NCI-H1436 treated with DMSO at 0.1 percent for 48 hours (cell line): ENCODE results near the gene SPRY1.

Source experiments
- DNase-seq: peaks from one replicate; lab custom pipeline; 2025; lab: John Stamatoyannopoulos, UW

SPRY1 gene

GRCh38 chr4:123379392-123379791 is 17.2 kb upstream of the SPRY1 start:
- DNase-seq, result no peak

DNA sequence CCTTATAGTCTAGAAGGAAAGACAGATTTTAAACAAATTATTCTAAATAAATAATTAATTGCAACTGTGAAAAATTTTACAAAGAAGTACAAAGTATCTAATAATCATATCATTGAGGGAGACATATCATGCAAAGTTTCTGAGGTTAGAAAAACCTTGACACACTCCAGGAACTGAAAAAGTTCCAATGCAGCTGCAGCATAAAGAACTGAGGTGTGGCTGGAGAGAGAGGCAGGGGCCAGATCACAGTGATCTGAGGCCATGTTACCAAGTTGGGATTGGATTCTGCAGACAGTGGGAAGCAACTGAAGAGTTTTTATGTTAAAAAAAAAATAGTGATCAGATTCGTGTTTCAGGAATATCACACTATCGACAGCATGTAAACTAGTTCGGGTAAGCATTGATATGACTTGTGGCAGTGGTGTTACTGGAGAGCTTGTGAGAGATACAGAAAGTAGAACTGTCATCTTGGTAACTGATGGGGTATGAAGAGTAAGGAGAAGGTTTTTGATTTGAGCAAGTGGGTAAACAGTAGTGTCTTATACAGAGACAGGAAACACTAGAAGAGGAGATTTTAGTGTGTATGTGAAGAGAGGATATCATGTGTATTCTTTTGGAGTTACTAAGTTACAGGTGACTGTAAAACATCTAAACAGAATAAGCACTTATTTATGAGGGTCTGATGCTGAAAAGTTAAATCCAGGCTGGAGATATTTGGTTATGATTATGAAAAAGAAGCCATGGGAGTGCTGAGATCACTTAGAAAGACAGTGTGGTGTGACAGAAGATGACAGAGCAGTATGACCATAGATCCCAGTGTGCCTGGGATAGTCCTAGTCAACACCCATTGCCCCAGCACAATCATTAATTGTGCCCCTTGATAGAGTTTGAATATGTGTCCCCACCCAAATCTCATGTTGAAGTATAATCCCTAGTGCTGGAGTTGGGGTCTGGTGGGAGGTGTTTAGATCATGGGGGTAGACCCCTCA is 15.6 kb upstream of the SPRY1 start:
- no peak for DNase-seq

- no peak for DNase-seq
Observed at GRCh38 chr4:123381996-123382395, 14.6 kb upstream of the SPRY1 start.

DNA sequence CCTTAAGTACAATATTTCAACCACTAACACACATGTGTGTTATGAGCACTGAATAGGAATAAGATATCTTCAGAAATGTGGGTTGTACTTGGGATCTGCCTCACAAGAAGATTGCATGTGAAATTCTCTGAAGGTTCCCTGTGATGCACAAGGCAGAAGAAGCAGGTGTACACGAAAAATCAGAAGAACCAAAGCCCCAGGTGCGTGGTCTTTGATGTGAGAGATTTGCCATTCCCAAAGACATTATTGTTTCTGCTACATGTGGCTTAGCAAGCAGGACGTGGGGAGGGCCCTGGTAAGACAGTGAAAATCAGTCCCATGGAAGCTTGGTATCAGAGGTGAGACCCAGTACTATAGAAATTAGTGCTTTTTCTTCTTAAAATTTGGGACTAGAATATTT is 13.0 kb upstream of the SPRY1 start:
- no peak for DNase-seq

DNA sequence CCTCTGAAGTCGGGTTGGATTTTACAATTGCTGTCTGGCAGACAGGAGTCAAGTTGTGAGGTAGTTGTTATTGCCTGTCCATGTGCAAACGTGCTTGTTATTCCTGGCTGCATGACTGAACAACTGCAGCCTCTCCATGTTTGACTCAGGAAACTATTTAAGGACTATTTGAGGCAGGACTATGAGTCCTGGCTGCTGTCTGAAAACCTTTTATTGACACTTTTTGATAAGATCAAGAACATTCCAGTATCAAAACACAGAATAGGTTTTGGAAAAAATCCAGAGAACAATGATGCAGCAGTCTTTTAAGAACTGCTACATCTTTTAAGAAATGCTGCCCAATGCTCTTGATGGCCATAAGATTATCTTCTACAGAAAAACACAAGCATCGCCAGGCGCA is 10.0 kb upstream of the SPRY1 start:
- DNase-seq, result no peak

GRCh38 chr4:123390846-123391456 is 5.6 kb upstream of the SPRY1 start:
- no peak for DNase-seq

DNA sequence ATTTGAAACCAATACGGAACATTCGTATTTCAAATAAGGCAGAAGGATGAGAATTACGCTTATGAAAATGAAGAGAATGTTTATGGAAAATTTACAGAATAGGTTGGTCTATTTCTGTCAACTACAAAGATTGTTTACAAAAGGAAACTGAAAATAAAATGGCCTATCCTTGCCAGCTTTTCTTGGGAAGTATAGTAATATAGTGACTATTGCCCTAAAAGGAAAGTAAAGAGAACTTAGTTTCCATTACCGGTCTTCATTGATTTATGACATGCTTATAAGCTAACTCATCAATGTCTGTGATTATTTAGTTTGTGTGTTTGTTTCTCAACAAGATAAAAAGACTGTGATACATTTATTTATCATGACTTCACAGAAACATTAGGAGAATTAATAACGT is 2.9 kb upstream of the SPRY1 start:
- no peak for DNase-seq

- DNase-seq, result no peak
Observed at GRCh38 chr4:123397144-123398065, 810 bp downstream of the SPRY1 start.

DNA sequence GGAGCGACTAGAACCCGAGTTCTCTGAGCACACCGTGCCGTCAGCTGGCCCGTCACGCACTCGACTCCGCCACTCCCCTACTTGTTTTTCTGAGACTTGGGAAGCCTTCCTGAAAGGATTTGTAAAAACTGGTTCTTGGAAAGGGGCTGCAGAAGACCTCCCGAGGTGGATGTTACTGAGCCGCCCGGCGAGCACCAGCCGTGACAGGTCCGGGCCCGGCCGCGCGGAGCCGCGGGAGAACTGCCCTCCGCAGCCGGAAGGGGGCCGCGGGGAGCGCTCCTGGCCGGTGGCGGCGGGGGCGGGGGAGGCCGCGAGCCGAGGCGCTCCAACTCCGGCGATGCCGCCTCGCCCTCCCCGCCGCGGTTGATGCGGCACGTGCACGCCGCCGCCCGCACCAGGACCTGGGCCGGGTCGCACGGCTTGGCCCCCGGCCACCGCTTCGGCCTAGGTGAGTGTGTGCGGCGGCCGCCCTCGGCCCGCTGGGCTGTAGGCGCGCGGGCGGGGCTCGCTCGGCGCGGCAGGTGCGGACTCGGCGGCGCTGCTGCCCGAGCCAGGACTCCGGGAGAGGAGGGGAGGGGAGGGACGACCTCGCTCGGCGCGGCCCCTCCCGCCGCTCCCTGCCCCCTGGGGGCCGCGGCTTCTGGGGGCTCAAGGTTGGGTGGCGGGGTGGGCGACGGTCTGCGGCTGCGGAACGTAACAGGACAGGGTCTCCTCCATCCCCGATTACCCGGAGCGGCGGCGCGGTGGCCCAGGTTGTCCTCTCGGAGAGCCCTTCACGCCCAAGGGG is 1.7 kb downstream of the SPRY1 start:
- DNase-seq, result no peak

DNA sequence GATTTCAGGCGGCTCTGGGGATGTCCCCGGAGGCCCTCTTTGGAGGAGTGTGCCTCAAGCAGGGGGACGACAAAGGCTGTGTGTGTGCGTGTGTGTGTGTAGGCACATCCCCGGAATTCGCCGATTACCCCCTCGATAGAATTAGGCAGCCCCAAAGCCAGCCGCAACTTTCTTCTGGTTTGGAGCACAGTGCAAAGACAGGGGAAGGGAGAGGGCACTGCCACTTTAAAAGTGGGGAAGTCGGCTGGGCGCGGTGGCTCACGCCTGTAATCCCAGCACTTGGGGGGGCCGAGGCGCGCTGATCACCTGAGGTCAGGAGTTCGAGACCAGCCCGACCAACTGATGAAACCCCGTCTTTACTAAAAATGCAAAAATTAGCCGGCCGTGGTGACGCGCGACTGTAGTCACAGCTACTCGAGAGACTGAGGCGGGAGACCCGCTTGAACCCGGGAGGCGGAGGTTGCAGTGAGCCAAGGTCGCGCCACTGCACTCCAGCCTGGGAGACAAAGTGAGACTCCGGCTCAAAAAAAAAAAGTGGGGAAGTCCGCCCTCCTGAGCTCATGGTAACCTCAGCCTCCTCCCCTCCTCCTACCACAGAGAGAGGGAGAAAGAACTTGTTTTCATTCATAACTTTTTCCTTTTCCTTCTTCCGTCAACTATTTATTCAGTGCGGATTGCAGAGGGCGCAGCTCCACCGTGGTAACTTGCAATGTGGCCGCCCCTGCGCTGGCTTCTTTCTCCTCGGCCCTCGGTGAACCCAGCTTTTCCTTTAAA is 2.4 kb downstream of the SPRY1 start:
- DNase-seq, result no peak

GRCh38 chr4:123399627-123400358 is 3.2 kb downstream of the SPRY1 start:
- no peak for DNase-seq

DNA sequence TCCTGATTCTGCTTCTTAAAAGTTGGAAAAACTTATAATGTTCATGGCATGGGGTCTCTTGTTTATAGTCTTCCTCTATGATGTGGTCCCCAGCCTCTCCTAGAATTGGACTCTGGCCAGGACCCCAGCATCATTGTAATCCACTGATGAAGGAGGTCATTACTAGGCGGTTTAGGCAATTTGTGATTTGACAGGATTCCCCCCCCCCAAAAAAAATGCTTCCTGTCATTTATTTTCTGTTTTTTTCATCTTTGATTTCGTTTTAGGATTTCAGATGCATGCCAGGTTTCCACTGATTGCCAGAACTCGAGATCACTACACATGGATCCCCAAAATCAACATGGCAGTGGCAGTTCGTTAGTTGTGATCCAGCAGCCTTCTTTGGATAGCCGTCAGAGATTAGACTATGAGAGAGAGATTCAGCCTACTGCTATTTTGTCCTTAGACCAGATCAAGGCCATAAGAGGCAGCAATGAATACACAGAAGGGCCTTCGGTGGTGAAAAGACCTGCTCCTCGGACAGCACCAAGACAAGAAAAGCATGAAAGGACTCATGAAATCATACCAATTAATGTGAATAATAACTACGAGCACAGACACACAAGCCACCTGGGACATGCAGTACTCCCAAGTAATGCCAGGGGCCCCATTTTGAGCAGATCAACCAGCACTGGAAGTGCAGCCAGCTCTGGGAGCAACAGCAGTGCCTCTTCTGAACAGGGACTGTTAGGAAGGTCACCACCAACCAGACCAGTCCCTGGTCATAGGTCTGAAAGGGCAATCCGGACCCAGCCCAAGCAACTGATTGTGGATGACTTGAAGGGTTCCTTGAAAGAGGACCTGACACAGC is 4.9 kb downstream of the SPRY1 start:
- no peak for DNase-seq

DNA sequence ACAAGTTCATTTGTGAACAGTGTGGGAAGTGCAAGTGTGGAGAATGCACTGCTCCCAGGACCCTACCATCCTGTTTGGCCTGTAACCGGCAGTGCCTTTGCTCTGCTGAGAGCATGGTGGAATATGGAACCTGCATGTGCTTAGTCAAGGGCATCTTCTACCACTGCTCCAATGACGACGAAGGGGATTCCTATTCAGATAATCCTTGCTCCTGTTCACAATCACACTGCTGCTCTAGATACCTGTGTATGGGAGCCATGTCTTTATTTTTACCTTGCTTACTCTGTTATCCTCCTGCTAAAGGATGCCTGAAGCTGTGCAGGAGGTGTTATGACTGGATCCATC is 5.5 kb downstream of the SPRY1 start:
- no peak for DNase-seq

DNA sequence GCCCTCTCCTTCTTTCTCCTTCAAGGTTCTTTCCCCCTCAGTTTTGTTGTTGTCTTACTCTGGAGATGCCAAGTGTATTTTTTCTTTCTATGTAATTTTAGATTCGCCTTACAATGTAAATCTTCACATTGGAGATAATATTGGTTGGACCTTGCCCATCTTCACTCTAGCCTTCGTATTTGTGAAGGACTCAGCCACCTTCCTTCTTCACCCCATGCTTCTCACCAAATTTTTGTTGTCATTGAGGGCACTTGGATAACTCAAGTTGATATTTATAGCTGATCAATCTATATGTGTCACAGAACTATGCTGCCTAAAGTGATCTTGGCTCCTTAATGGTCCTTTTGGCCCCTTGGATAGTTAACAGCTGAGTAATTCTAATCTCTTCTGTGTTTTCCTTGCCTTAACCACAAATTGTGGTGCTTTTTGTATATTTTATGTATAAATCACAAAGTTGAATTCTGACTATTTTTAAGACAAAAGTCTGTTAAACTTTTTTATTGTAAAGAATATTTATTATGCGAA is 6.5 kb downstream of the SPRY1 start:
- DNase-seq, result no peak

- DNase-seq, result no peak
Observed at GRCh38 chr4:123404533-123404932, 7.9 kb downstream of the SPRY1 start.

DNA sequence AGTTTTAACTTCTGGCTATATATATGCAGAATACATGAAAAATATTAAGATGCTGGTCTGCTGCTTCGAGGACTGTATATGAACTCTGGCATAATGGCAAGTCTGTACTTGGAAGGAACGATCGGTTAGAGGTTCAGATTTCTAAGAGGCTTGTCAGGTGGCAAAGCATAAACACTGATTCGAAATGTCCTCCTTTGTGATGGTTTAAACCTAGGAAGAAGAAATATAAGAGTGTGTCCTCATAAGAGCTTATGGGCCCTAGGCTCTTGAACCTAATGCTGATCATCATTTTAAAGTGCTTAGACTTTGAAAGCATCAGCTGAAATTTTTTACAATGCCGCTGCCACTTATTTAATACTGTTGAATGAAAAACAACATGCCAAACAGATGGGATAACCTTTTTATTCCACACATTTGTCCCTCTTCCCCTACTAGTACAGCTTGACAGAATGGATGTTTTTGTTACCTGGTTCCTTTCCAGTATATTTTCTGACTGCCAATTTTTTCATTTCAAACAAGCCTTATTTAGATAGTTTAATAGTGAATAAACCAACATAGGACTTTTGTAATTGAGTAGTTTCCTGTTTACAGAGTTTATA is 8.8 kb downstream of the SPRY1 start:
- DNase-seq, result no peak

- no peak for DNase-seq
Observed at GRCh38 chr4:123406872-123407271, 10.3 kb downstream of the SPRY1 start.

DNA sequence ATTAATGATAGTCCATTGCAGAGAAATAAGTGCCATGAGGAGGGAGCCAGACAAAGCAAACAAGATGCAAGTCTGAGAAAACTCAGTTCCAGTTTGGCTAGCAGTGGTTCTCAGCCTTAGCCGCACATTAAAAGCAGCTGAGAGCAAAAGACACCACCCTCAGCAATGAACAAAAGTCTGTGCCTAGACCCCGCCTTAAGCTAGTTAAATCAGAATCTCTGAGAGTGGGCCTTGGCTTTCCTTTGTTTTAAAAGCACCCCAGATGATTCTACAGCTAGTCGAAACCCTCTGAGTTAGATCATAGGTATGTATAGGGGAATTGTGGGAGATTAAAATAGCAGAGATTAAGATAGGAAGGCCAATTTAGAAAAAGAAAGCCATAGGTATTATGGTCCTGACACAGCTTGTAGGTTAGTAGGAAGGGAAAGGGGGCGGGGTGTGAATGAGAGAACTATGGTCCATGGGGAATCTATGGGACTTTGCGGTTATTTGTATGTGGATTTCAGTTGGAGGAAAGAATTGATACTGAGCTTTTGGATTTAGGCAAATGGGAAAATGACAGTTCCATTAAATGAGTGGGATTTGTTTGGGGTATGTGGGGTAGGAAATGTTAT is 12.0 kb downstream of the SPRY1 start:
- DNase-seq, result no peak
